GM12878 (cell line): ENCODE results near the gene CEP135. TPM values are rescaled to one million over a fixed set of nuclear protein-coding genes. Genes with fewer than 3 reads are reported as not detected.

Source experiments
- ATAC-seq: fragments of 200-7000 bp; cut with Tn5 transposase; 3 replicates; pipeline ENCODE4 v1.9.1; 2020; ENCODE audit warnings: mild to moderate bottlenecking, moderate library complexity
- BruUV-seq: library from RNA; stranded (reverse); fragments of 400-500 nt; replicated peaks from 2 replicates; lab custom pipeline; 2021; lab: Mats Ljungman, UMichigan
- CTCF ChIA-PET: fragments of 300-600 bp; sonication (Branson Sonifier 250); formaldehyde crosslinking; extraction: SDS; loops from one replicate; lab custom pipeline; 2021; ENCODE audit warnings: inconsistent platforms; lab: Yijun Ruan, JAX
- POLR2A ChIA-PET: fragments of 350-600 bp; formaldehyde crosslinking; extraction: SDS; loops from one replicate; lab custom pipeline; 2021; ENCODE audit warnings: inconsistent platforms; lab: Charles Lee
- RAD21 ChIA-PET: fragments of 300-600 bp; sonication (Branson Sonifier 250); formaldehyde crosslinking; loops from one replicate; lab custom pipeline; 2023; ENCODE audit warnings: antibody characterized with exemption; ENCODE audit not compliant: unreplicated experiment; lab: Charles Lee
- SMC1A ChIA-PET: fragments of 300-600 bp; sonication (Branson Sonifier 250); formaldehyde crosslinking; loops from one replicate; lab custom pipeline; 2023; ENCODE audit not compliant: unreplicated experiment, uncharacterized antibody; lab: Charles Lee
- DNase-seq: peaks from one replicate; pipeline ENCODE4 v3.0.0-alpha.2; 2011; ENCODE audit warnings: low read depth, low spot score
- FAIRE-seq: peaks from 3 replicates; lab custom pipeline; 2011; peaks lifted over from hg19 to GRCh38; lab: Jason Lieb, UNC
- H2AFZ ChIP-seq: 2 replicates; pipeline ENCODE4 v1.6.0; 2011; ENCODE audit warnings: low read depth, low read length, control low read depth; ENCODE audit not compliant: control insufficient read depth
- H3K27ac ChIP-seq: 2 replicates; pipeline ENCODE4 v1.5.1; 2011; ENCODE audit warnings: control low read depth; ENCODE audit not compliant: control insufficient read depth, insufficient read depth
- H3K27me3 ChIP-seq, 2 experiments: replicated peaks in 1 of 2; 2 replicates each; pipeline versions ENCODE4 v1.6.0 to v1.6.1; 2011; ENCODE audit warnings: low read length in 1 of 2; ENCODE audit not compliant: control insufficient read depth in 2 of 2, insufficient read depth in 2 of 2
- H3K36me3 ChIP-seq, 2 experiments: 2 replicates each; pipeline ENCODE4 v1.5.1; 2011; ENCODE audit warnings: low read length in 1 of 2; ENCODE audit not compliant: control insufficient read depth in 2 of 2, insufficient read depth in 2 of 2
- H3K4me1 ChIP-seq: 2 replicates; pipeline ENCODE4 v1.6.1; 2011; ENCODE audit warnings: mild to moderate bottlenecking, low read length, moderate library complexity, mixed read lengths; ENCODE audit not compliant: control insufficient read depth, insufficient read depth
- H3K4me2 ChIP-seq: 2 replicates; pipeline ENCODE4 v1.6.0; 2011; ENCODE audit warnings: control low read depth; ENCODE audit not compliant: control insufficient read depth, insufficient read depth
- H3K4me3 ChIP-seq: fragments of 200-600 bp; sonication (generic); 2 replicates; pipeline ENCODE4 v1.5.1; 2016
- H3K79me2 ChIP-seq: 2 replicates; pipeline ENCODE4 v1.6.0; 2011; ENCODE audit warnings: low read length; ENCODE audit not compliant: control insufficient read depth, insufficient read depth
- H3K9ac ChIP-seq: 2 replicates; pipeline ENCODE4 v1.8.0; 2011; ENCODE audit warnings: low read length, control low read depth, mixed read lengths; ENCODE audit not compliant: control insufficient read depth, insufficient read depth
- H3K9me3 ChIP-seq: replicated peaks from 3 replicates; pipeline ENCODE4 v1.5.1; 2011; ENCODE audit warnings: mild to moderate bottlenecking, low read length; ENCODE audit not compliant: control insufficient read depth, insufficient read depth
- H4K20me1 ChIP-seq: 2 replicates; pipeline ENCODE4 v1.6.0; 2011; ENCODE audit not compliant: control insufficient read depth, insufficient read depth
- ASH2L ChIP-seq: fragments of 300-600, 200-600 bp; sonication (generic); IDR thresholded peaks from 2 replicates; pipeline ENCODE4 v1.6.1; 2017; ENCODE audit warnings: low read depth, mild to moderate bottlenecking, borderline replicate concordance
- CBX5 ChIP-seq: sonication (generic); IDR thresholded peaks from 2 replicates; pipeline ENCODE4 v1.6.1; 2016; ENCODE audit warnings: low read depth, moderate library complexity, mild to moderate bottlenecking, inconsistent platforms
- HCFC1 ChIP-seq: fragments of 150-350 bp; IDR thresholded peaks from 2 replicates; pipeline ENCODE4 v1.6.1; 2014; ENCODE audit warnings: low read length
- MTA2 ChIP-seq: fragments of 450-650 bp; IDR thresholded peaks from 2 replicates; pipeline ENCODE4 v1.6.1; 2016; ENCODE audit warnings: low read depth, mild to moderate bottlenecking, moderate library complexity
- SPI1 ChIP-seq: IDR thresholded peaks from 2 replicates; pipeline ENCODE4 v1.6.1; 2011; ENCODE audit warnings: low read depth, mild to moderate bottlenecking, low read length, moderate library complexity, borderline replicate concordance; ENCODE audit not compliant: insufficient read depth
- TAF1 ChIP-seq: IDR thresholded peaks from 2 replicates; pipeline ENCODE4 v1.6.1; 2011; ENCODE audit warnings: mild to moderate bottlenecking, low read depth, low read length, borderline replicate concordance
- TBL1XR1 ChIP-seq: IDR thresholded peaks from 2 replicates; pipeline ENCODE4 v1.6.1; 2012; ENCODE audit warnings: low read depth, low read length, improper control_type of control experiment
- TCF7 ChIP-seq: IDR thresholded peaks from 2 replicates; pipeline ENCODE4 v1.6.1; 2014; ENCODE audit warnings: antibody characterized with exemption, borderline replicate concordance
- WRNIP1 ChIP-seq: IDR thresholded peaks from 2 replicates; pipeline ENCODE4 v1.6.1; 2011; ENCODE audit warnings: low read depth, low read length, improper control_type of control experiment, borderline replicate concordance
- YBX1 ChIP-seq: fragments of 450-650 bp; IDR thresholded peaks from 2 replicates; pipeline ENCODE4 v1.6.1; 2016; ENCODE audit warnings: antibody characterized with exemption
- ZNF217 ChIP-seq: fragments of 450-650 bp; IDR thresholded peaks from 2 replicates; pipeline ENCODE4 v1.6.1; 2017; ENCODE audit warnings: antibody characterized with exemption, mild to moderate bottlenecking
- ZNF274 ChIP-seq: IDR thresholded peaks from one replicate; pipeline ENCODE4 v1.8.0; 2011; ENCODE audit not compliant: insufficient read length, insufficient read depth
- ZSCAN29 ChIP-seq: fragments of 450-650 bp; IDR thresholded peaks from 2 replicates; pipeline ENCODE4 v1.6.1; 2017; ENCODE audit warnings: mild to moderate bottlenecking, moderate library complexity
- WGBS: methylation state at CpG from one replicate; pipeline ENCODE4 v1.1.6; 2016; ENCODE audit warnings: low lambda C conversion rate; ENCODE audit not compliant: insufficient replicate concordance, insufficient coverage; ENCODE audit errors: missing lambda C conversion rate; 5-methylcytosine and 5-hydroxymethylcytosine counted together
- in situ Hi-C: fragments of 300-500 bp; cut with MboI; formaldehyde crosslinking; loops from 9 replicates; pipeline ENCODE4 v1.14.3; 2018; ENCODE audit warnings: mixed read lengths
- intact Hi-C: fragments of 100-400 bp; cut with micrococcal nuclease; formaldehyde crosslinking; loops from one replicate; pipeline ENCODE4 v1.14.2; 2022; ENCODE audit not compliant: unreplicated experiment
- polyA plus RNA-seq, 11 experiments: library from polyadenylated mRNA; depleted of rRNA in 4 of 11; unstranded in 6 of 11; stranded (reverse) in 5 of 11; fragments of >200 nt; fragmentation: Nextera tagmentation in 4 of 11; fragmentation: Illumina TruSeq in 1 of 11; extraction: Ambion mirVana in 4 of 11; extraction: Trizol in 1 of 11; gene quantifications; 1 replicate in 1 of 11; 2 replicates in 10 of 11; pipeline versions ENCODE4 v1.2.1 to v1.2.3, GENCODE V29; 2011 to 2016; ENCODE audit warnings: inconsistent platforms in 2 of 11, missing spikeins in 2 of 11, low read depth in 1 of 11
- total RNA-seq, 4 experiments: library from RNA; depleted of rRNA in 3 of 4; stranded (reverse); fragments of >200 nt in 3 of 4; fragmentation: Illumina TruSeq in 1 of 4; extraction: Trizol in 1 of 4; gene quantifications; 2 replicates each; pipeline versions ENCODE4 v1.2.1 to v1.2.3, GENCODE V29; 2013 to 2021
- TF ChIP-seq, protein P1 (sequence below): IDR thresholded peaks from 2 replicates; pipeline ENCODE4 v1.6.1; 2012; ENCODE audit warnings: low read depth, low read length, improper control_type of control experiment
- TF ChIP-seq, protein P2 (sequence below): fragments of 450-650 bp; IDR thresholded peaks from 2 replicates; pipeline ENCODE4 v1.6.1; 2014; ENCODE audit warnings: mild to moderate bottlenecking

The CEP135 gene
- total and polyA plus RNA-seq, 10 of the 15 experiments (the other 5 are each of a cell fraction or from before 2014, with no cell fraction given): 2.9 to 13.6 (median 10.1) TPM

GRCh38 chr4:56058555-56058954 lies 109.8 kb downstream of the CEP135 start:
- Histone ChIP-seq H2AFZ (no peak overlapping the region), H3K36me3 (no peaks in the 10 kb centered on the region), H3K4me1 (no peaks in the 10 kb centered on the region), H3K4me3 (no peak overlapping the region), H4K20me1 (no peaks in the 10 kb centered on the region), H3K79me2 (no peaks in the 10 kb centered on the region), H3K9ac (no peak overlapping the region), H3K27me3 (no peaks in the 10 kb centered on the region), H3K4me2 (no peak overlapping the region), H3K27ac (no peak overlapping the region), H3K9me3 (no peaks in the 10 kb centered on the region)
- FAIRE-seq (no peak), DNase-seq (no peak), ATAC-seq (no peak)
- intact Hi-C loops (no loop called here), in situ Hi-C loops (no loop called here)
- ChIA-PET SMC1A (no interaction called here), CTCF (no interaction called here), POLR2A (no interaction called here), RAD21 (no interaction called here)
- TF ChIP-seq, protein P1, sequence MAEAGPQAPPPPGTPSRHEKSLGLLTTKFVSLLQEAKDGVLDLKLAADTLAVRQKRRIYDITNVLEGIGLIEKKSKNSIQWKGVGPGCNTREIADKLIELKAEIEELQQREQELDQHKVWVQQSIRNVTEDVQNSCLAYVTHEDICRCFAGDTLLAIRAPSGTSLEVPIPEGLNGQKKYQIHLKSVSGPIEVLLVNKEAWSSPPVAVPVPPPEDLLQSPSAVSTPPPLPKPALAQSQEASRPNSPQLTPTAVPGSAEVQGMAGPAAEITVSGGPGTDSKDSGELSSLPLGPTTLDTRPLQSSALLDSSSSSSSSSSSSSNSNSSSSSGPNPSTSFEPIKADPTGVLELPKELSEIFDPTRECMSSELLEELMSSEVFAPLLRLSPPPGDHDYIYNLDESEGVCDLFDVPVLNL: no peak
- TF ChIP-seq, protein P2, sequence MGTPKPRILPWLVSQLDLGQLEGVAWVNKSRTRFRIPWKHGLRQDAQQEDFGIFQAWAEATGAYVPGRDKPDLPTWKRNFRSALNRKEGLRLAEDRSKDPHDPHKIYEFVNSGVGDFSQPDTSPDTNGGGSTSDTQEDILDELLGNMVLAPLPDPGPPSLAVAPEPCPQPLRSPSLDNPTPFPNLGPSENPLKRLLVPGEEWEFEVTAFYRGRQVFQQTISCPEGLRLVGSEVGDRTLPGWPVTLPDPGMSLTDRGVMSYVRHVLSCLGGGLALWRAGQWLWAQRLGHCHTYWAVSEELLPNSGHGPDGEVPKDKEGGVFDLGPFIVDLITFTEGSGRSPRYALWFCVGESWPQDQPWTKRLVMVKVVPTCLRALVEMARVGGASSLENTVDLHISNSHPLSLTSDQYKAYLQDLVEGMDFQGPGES: no peak
- no peak for TF ChIP-seq TCF7
- no peak for TF ChIP-seq YBX1
- no peak for TF ChIP-seq TAF1
- no peak for TF ChIP-seq ZNF217
- no TSS peak for BruUV-seq
- WGBS: 98% methylated on average over 2 of the region's 2 CpGs

DNA sequence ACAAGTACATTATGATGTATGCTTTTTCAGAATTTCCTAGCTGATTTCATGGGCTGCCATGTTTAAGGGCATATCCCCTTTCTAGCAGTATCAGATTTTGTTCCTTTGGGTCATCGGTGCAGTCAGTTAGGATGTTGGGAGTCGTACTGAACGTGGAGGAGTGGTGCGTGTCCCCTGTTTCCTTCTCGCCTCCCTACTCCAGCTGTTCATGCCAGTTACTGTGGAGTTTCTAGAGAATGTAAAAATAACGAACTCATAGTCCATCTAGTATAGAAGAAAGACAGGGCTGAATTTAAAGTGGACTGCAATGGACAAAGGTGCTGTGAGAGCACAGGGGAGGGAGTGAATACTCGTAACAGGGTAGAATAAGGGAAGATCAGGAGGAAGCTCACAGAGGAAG lies 111.3 kb downstream of the CEP135 start:
- ChIA-PET RAD21 (no interaction called here), CTCF (no interaction called here), POLR2A (no interaction called here), SMC1A (no interaction called here)
- ATAC-seq (no peak), FAIRE-seq (no peak), DNase-seq (no peak)
- no peak overlapping the region for H2AFZ ChIP-seq
- WGBS: 56% methylated on average over 7 of the region's 7 CpGs
- H3K9ac ChIP-seq: no peak overlapping the region
- no peaks in the 10 kb centered on the region for H4K20me1 ChIP-seq
- BruUV-seq: no TSS peak
- H3K9me3 ChIP-seq: no peaks in the 10 kb centered on the region
- no peaks in the 10 kb centered on the region for H3K27me3 ChIP-seq
- H3K27ac ChIP-seq: no peak overlapping the region
- in situ Hi-C loops (no loop called here), intact Hi-C loops (no loop called here)
- H3K4me1 ChIP-seq: no peaks in the 10 kb centered on the region
- H3K36me3 ChIP-seq: no peaks in the 10 kb centered on the region
- H3K4me2 ChIP-seq: no peak overlapping the region
- H3K4me3 ChIP-seq: no peak overlapping the region
- no peaks in the 10 kb centered on the region for H3K79me2 ChIP-seq
- TF ChIP-seq ZSCAN29 (no peak), HCFC1 (no peak), MTA2 (no peak), CBX5 (no peak), TBL1XR1 (no peak), ZNF274 (no peak), SPI1 (no peak), ASH2L (no peak), WRNIP1 (no peak), TCF7 (no peak)
